ENCODE measurements around the gene C1orf198. TPM values are rescaled to one million over a fixed set of nuclear protein-coding genes. Genes with fewer than 3 reads are reported as not detected.

The C1orf198 gene
- total and polyA plus RNA-seq, 9 donors, result 55.4 to 92.7 (median 65.8) TPM

DNA sequence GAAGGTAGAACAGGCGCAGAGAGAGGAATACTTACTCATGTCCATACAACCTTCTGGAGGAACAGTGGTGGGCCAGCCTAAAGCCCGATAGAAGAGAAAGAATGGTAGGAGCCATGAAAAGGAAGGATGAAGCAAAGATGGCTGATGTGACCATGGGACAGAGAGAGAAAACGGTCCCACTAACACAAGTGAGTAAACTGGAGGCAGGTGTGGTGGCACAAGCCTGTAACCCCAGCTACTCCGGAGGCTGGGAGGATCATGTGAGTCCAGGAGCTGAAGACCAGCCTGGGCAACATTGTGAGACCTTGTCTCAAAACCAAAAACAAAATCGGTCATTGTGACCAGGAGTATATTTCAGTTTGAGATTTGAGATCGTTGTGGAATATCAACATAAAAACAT lies 49.4 kb downstream of the C1orf198 start:
- Histone ChIP-seq H3K27me3 (ENCODE audit: control insufficient read depth, insufficient read depth, low read length) (no peaks in the 10 kb centered on the region), H3K4me1 (ENCODE audit: control insufficient read depth, insufficient read depth, low read length) (peaks cover 49% of the 10 kb centered on the region), H3K36me3 (ENCODE audit: control insufficient read depth, insufficient read depth, low read length) (no peaks in the 10 kb centered on the region), H3K9me3 (replicated peaks; ENCODE audit: control insufficient read depth, low read depth, low read length) (no peaks in the 10 kb centered on the region), H3K4me3 (ENCODE audit: low read length) (no peak overlapping the region), H3K27ac (ENCODE audit: low read length) (no peak overlapping the region)
- DNase-seq, result no peak
- 92% methylated on average over 3 of the region's 6 CpGs for whole genome bisulfite sequencing (ENCODE audit: insufficient coverage)

DNA sequence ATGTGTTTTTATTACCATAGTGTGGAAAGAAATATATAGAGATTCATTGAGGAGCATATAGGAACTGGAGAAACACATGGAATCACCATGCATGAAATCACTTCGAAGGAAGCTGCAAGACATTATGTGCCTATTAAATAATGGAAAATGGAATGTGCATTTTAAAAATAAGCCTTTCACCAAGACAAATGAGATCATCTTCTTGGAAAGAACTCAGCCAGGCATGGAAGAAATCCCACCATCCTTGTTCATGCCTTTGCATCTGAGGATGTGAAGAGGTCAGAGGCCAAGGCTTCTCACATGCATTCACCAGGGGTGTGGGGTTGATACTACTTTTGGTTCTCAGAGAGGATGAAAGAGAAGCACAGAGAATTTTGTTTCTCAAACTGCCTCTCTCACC lies 50.0 kb downstream of the C1orf198 start:
- no CpG with 5 or more reads among the region's 1 CpG for WGBS (ENCODE audit: insufficient coverage)
- H3K4me1 ChIP-seq (ENCODE audit: control insufficient read depth, insufficient read depth, low read length), result peaks cover 44% of the 10 kb centered on the region

DNA sequence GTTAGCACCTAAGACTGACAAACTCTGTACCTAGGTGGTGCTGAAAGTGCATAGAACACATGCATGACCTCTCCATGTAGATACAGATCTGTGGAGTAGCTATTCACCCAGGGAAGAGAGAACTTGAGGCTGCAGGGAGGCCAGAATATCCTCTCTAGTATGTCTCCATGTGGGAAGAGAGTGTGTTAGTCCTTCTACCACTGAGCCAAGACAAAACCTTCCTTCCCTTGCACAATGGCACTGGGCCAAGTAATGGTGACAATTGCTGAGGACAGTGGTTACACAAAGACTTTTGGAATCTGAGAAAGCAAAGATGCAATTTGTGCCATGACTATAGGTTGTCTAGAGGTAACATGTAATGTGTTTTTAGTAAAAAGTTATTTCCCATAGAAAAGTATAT lies 52.3 kb downstream of the C1orf198 start:
- no peaks in the 10 kb centered on the region for H3K27me3 ChIP-seq (ENCODE audit: control insufficient read depth, insufficient read depth, low read length)
- DNase-seq, result no peak
- H3K27ac ChIP-seq (ENCODE audit: low read length), result no peak overlapping the region
- peaks cover 21% of the 10 kb centered on the region for H3K4me1 ChIP-seq (ENCODE audit: control insufficient read depth, insufficient read depth, low read length)
- H3K36me3 ChIP-seq (ENCODE audit: control insufficient read depth, insufficient read depth, low read length), result no peaks in the 10 kb centered on the region
- H3K4me3 ChIP-seq (ENCODE audit: low read length), result no peak overlapping the region
- peaks cover 9% of the 10 kb centered on the region for H3K9me3 ChIP-seq (replicated peaks; ENCODE audit: control insufficient read depth, low read depth, low read length)

More for the DNA sequence above, 50.0 kb downstream of the C1orf198 start:
- no peak overlapping the region for H3K4me3 ChIP-seq (ENCODE audit: low read length)
- no peaks in the 10 kb centered on the region for H3K27me3 ChIP-seq (ENCODE audit: control insufficient read depth, insufficient read depth, low read length)
- no peak overlapping the region for H3K27ac ChIP-seq (ENCODE audit: low read length)
- DNase-seq, result peak; percentile 63
- H3K36me3 ChIP-seq (ENCODE audit: control insufficient read depth, insufficient read depth, low read length), result no peaks in the 10 kb centered on the region
- H3K9me3 ChIP-seq (replicated peaks; ENCODE audit: control insufficient read depth, low read depth, low read length), result no peaks in the 10 kb centered on the region

DNA sequence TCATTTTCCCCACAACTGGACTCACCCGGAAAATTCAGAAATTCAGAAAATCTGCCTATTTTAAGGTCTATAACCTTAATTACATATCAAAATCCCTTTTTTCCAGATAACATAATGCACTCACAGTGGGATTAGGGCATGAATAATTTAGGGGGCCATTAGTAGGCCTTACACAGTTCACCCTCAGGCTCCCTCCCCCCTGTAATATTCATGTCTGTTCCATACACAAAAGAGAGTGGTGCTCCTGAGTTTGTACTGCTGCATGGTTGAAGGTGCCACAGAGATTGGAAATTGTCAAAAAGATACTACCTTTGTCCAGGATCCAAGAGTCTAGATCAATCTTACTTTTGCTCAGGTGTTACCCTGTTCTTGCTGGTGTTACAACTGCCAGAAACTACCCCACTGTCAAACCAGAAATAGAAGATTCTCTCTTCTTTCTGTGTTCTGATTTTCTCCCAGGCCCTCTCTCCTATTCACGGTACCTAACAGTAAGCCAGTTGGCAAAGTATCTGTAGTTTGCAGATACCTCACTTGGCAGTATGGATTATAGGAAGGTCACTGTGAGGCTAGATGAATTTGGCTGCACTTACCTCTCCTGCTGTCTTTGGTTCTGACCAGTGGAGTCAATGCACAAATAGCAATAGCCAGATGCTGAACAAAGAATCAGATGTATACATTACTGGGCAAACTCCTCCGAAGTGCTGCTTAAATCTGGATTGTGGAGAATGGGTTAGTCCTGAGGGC lies 53.2 kb downstream of the C1orf198 start:
- peak; percentile 86 for DNase-seq
- H3K27me3 ChIP-seq (ENCODE audit: control insufficient read depth, insufficient read depth, low read length), result no peaks in the 10 kb centered on the region
- H3K4me3 ChIP-seq (ENCODE audit: low read length), result no peak overlapping the region
- WGBS (ENCODE audit: insufficient coverage), result 18% methylated on average over 1 of the region's 3 CpGs
- H3K36me3 ChIP-seq (ENCODE audit: control insufficient read depth, insufficient read depth, low read length), result no peaks in the 10 kb centered on the region
- peaks cover 9% of the 10 kb centered on the region for H3K9me3 ChIP-seq (replicated peaks; ENCODE audit: control insufficient read depth, low read depth, low read length)
- H3K4me1 ChIP-seq (ENCODE audit: control insufficient read depth, insufficient read depth, low read length), result peaks cover 12% of the 10 kb centered on the region
- no peak overlapping the region for H3K27ac ChIP-seq (ENCODE audit: low read length)

DNA sequence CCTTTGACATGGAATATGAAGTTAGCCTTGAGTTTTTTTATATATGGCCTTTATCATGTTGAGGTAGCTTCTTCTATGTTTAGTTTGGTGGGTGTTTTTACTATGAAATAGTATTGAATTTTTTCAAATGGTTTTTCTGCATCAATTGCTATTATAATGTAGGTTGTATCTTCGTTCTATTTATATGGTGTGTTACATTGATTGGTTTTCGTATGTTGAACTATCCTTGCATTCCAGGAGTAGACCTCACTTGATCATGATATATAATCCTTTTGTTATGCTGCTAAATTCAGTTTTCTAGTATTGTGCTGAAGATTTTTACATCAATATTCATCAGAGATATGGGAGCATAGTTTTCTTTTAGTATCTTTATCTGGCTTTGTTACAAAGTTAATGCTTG lies 55.8 kb downstream of the C1orf198 start:
- H3K4me3 ChIP-seq (ENCODE audit: low read length), result no peak overlapping the region
- no peak for DNase-seq
- H3K27ac ChIP-seq (ENCODE audit: low read length), result no peak overlapping the region
- WGBS (ENCODE audit: insufficient coverage), result no CpG with 5 or more reads among the region's 2 CpGs
- H3K27me3 ChIP-seq (ENCODE audit: control insufficient read depth, insufficient read depth, low read length), result no peaks in the 10 kb centered on the region
- H3K9me3 ChIP-seq (replicated peaks; ENCODE audit: control insufficient read depth, low read depth, low read length), result peaks cover 9% of the 10 kb centered on the region
- peaks cover 28% of the 10 kb centered on the region for H3K4me1 ChIP-seq (ENCODE audit: control insufficient read depth, insufficient read depth, low read length)
- no peaks in the 10 kb centered on the region for H3K36me3 ChIP-seq (ENCODE audit: control insufficient read depth, insufficient read depth, low read length)

DNA sequence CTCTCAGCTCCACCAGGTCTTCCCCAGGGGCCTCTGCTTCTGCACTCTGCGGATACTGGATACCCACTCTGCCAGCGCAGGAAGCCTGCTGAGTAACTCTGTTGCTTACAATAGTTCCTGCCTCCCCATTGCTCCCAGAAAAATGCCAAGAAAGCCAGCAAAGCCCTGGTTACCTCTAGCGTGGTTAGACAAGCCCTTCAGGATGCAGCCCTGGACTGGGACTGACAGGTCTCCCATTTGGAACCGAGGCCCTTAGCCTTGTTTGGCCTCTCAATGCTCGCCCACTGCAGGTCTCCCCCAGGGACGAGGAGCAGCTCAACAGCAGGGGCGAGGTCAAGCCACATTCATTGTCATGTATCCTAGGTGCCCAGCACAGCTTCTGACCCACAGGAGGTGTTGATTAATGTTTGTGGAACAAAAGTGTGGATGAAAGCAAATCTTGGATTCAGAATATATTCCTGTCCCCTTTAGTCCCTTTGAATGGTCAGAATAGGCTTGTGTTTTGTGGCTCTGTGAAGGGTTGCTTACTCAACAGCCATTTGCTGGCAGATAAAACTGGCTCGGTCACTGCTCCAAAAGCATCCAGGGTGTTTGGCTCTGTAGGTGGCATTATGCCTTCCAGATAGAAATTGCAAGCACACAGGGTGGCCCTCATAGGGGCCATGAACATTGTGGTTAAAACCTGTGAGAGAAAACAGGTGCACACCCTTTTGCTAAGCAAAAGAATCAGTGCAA lies 58.9 kb downstream of the C1orf198 start:
- H3K9me3 ChIP-seq (replicated peaks; ENCODE audit: control insufficient read depth, low read depth, low read length), result peaks cover 9% of the 10 kb centered on the region
- peaks cover 29% of the 10 kb centered on the region for H3K4me1 ChIP-seq (ENCODE audit: control insufficient read depth, insufficient read depth, low read length)
- no peaks in the 10 kb centered on the region for H3K27me3 ChIP-seq (ENCODE audit: control insufficient read depth, insufficient read depth, low read length)
- no peaks in the 10 kb centered on the region for H3K36me3 ChIP-seq (ENCODE audit: control insufficient read depth, insufficient read depth, low read length)
- peak overlapping the region; percentile 90 for H3K27ac ChIP-seq (ENCODE audit: low read length)
- WGBS (ENCODE audit: insufficient coverage), result 71% methylated on average over 6 of the region's 8 CpGs
- no peak overlapping the region for H3K4me3 ChIP-seq (ENCODE audit: low read length)
- no peak for DNase-seq

DNA sequence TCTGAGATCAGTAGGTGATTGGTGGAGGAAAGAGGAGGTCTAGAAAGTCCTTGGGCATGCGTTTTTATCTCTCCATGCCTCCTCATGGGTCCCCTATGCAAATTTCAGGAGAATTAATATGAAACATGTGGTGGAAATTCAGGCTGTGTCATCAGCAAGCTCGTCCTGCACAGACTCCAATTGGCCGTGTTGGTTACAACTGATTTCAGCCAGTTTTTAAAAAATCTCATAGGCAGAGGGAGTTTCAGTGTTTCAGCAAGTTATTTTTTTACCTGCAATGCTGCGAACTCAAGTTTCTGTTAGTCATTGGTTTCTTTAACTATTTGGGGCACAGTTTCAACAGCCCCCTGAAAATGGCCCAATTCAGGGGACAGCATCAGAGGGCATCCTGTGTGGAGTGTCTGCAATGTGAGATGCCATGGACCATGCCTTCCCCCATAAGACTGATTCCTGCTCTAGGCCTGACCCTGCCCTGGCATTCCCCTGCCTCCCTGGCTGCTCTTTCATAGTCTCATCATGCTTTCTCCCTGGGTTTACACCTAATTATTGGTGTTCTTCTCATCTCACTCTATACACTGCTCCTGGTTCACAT lies 59.9 kb downstream of the C1orf198 start:
- 7% methylated on average over 3 of the region's 4 CpGs for WGBS (ENCODE audit: insufficient coverage)
- Histone ChIP-seq H3K9me3 (replicated peaks; ENCODE audit: control insufficient read depth, low read depth, low read length) (peaks cover 9% of the 10 kb centered on the region), H3K27ac (ENCODE audit: low read length) (peak overlapping the region; percentile 90), H3K4me3 (ENCODE audit: low read length) (no peak overlapping the region), H3K4me1 (ENCODE audit: control insufficient read depth, insufficient read depth, low read length) (peaks cover 29% of the 10 kb centered on the region), H3K27me3 (ENCODE audit: control insufficient read depth, insufficient read depth, low read length) (no peaks in the 10 kb centered on the region), H3K36me3 (ENCODE audit: control insufficient read depth, insufficient read depth, low read length) (no peaks in the 10 kb centered on the region)
- DNase-seq, result peak; percentile 95

DNA sequence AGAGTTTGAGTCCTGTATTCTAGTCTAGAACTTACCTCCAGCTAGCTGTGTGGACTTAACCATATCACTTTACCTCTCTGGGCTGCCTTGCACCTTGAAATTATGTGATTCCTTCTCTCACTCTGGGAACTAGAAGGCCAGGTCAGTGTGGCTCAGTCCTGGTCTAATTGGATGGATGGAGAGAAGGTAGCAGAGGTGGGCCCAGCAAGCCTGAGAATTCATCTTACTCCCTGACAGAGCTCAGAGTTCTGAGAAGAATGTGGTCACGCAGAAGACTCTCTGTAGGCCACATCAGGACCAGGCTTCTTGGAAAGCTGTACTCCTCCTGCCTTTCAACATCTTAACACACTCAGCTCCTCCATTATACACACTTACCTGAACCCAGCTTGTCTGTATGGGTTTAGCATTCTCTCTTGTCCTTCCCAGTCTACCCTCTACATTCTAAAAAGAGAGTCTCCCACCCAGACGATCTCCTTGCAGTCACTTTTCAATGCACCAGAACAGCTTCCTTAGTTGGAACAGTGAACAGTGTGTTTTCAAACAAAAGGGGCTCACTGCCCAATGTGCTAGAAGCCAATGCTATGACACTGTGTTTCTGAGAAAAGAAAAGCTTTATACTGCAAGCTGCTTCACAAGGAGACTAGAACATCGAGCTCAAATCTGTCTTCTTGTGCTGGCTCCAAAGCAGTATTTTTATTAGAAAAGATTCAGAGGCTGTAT lies 60.6 kb downstream of the C1orf198 start:
- DNase-seq, result no peak
- Histone ChIP-seq H3K36me3 (ENCODE audit: control insufficient read depth, insufficient read depth, low read length) (no peaks in the 10 kb centered on the region), H3K27me3 (ENCODE audit: control insufficient read depth, insufficient read depth, low read length) (no peaks in the 10 kb centered on the region), H3K4me1 (ENCODE audit: control insufficient read depth, insufficient read depth, low read length) (peaks cover 29% of the 10 kb centered on the region), H3K27ac (ENCODE audit: low read length) (peak overlapping the region; percentile 90), H3K4me3 (ENCODE audit: low read length) (no peak overlapping the region), H3K9me3 (replicated peaks; ENCODE audit: control insufficient read depth, low read depth, low read length) (peaks cover 7% of the 10 kb centered on the region)
- 13% methylated on average over 1 of the region's 3 CpGs for WGBS (ENCODE audit: insufficient coverage)

DNA sequence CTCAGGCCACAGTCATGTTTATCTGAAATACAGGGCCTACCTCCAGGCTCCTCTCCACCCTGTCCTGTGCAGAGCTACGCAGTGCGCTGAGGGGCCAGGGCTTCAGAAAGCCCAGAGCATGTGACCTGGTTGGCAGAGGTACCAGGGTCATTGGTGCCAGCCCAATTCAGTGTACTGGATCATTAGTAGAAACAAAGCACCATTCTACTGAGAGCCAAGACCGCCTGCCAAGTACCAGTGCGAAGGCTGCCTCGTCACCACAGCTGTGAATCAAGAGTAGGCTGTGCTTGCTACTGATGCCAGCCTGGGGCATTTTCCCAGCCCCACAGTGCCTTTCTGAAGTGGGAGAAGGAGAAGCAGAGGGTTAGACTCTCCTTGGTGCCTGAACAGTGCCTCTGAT lies 61.3 kb downstream of the C1orf198 start:
- H3K27ac ChIP-seq (ENCODE audit: low read length), result peak overlapping the region; percentile 90
- H3K27me3 ChIP-seq (ENCODE audit: control insufficient read depth, insufficient read depth, low read length), result no peaks in the 10 kb centered on the region
- peaks cover 29% of the 10 kb centered on the region for H3K4me1 ChIP-seq (ENCODE audit: control insufficient read depth, insufficient read depth, low read length)
- DNase-seq, result peak; percentile 88
- peaks cover 1% of the 10 kb centered on the region for H3K9me3 ChIP-seq (replicated peaks; ENCODE audit: control insufficient read depth, low read depth, low read length)
- H3K4me3 ChIP-seq (ENCODE audit: low read length), result no peak overlapping the region
- no peaks in the 10 kb centered on the region for H3K36me3 ChIP-seq (ENCODE audit: control insufficient read depth, insufficient read depth, low read length)
- 97% methylated on average over 4 of the region's 5 CpGs for WGBS (ENCODE audit: insufficient coverage)

DNA sequence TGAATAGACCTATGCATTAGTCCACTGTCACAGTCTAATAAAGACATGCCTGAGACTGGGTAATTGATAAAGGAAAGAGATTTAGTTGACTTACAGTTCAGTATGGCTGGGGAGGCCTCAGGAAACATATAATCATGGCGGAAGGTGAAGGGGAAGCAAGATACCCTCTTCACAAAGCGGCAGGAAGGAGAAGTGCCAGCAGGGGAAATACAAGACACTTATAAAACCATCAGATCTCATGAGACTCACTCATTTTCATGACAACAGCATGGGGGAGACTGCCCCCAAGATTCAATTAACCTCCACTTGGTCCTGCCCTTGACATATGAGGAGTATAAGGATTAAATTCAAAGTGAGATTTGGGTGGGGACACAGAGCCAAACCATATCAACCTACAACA lies 61.8 kb downstream of the C1orf198 start:
- H3K4me1 ChIP-seq (ENCODE audit: control insufficient read depth, insufficient read depth, low read length), result peaks cover 29% of the 10 kb centered on the region
- H3K4me3 ChIP-seq (ENCODE audit: low read length), result no peak overlapping the region
- H3K9me3 ChIP-seq (replicated peaks; ENCODE audit: control insufficient read depth, low read depth, low read length), result no peaks in the 10 kb centered on the region
- WGBS (ENCODE audit: insufficient coverage), result no CpG with 5 or more reads among the region's 2 CpGs
- no peaks in the 10 kb centered on the region for H3K36me3 ChIP-seq (ENCODE audit: control insufficient read depth, insufficient read depth, low read length)
- H3K27me3 ChIP-seq (ENCODE audit: control insufficient read depth, insufficient read depth, low read length), result no peaks in the 10 kb centered on the region
- DNase-seq, result no peak
- H3K27ac ChIP-seq (ENCODE audit: low read length), result peak overlapping the region; percentile 90

Data from muscle of leg (tissue), 11 donors.